ENCODE measurements around the gene GALK2.

GRCh38 chr15:49279521-49280456 lies 109.7 kb downstream of the GALK2 start:
- TF ChIP-seq MAFK (IDR thresholded peaks at IDR 0.05; ENCODE audit: partially characterized antibody) (no peak), ZC3H11A (IDR thresholded peaks at IDR 0.05) (no peak), MYC (IDR thresholded peaks at IDR 0.05; ENCODE audit: borderline replicate concordance, low read length) (no peak), MAZ (IDR thresholded peaks at IDR 0.05; ENCODE audit: borderline replicate concordance, low read depth, low read length) (no peak), SMC3 (IDR thresholded peaks at IDR 0.05) (no peak), MAX (IDR thresholded peaks at IDR 0.05) (no peak), ZSCAN20 (CRISPR knock-in tag; IDR thresholded peaks at IDR 0.05) (no peak)
- TF ChIP-seq, protein P1, sequence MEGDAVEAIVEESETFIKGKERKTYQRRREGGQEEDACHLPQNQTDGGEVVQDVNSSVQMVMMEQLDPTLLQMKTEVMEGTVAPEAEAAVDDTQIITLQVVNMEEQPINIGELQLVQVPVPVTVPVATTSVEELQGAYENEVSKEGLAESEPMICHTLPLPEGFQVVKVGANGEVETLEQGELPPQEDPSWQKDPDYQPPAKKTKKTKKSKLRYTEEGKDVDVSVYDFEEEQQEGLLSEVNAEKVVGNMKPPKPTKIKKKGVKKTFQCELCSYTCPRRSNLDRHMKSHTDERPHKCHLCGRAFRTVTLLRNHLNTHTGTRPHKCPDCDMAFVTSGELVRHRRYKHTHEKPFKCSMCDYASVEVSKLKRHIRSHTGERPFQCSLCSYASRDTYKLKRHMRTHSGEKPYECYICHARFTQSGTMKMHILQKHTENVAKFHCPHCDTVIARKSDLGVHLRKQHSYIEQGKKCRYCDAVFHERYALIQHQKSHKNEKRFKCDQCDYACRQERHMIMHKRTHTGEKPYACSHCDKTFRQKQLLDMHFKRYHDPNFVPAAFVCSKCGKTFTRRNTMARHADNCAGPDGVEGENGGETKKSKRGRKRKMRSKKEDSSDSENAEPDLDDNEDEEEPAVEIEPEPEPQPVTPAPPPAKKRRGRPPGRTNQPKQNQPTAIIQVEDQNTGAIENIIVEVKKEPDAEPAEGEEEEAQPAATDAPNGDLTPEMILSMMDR (IDR thresholded peaks at IDR 0.05), result no peak
- TF ChIP-seq, protein P2, sequence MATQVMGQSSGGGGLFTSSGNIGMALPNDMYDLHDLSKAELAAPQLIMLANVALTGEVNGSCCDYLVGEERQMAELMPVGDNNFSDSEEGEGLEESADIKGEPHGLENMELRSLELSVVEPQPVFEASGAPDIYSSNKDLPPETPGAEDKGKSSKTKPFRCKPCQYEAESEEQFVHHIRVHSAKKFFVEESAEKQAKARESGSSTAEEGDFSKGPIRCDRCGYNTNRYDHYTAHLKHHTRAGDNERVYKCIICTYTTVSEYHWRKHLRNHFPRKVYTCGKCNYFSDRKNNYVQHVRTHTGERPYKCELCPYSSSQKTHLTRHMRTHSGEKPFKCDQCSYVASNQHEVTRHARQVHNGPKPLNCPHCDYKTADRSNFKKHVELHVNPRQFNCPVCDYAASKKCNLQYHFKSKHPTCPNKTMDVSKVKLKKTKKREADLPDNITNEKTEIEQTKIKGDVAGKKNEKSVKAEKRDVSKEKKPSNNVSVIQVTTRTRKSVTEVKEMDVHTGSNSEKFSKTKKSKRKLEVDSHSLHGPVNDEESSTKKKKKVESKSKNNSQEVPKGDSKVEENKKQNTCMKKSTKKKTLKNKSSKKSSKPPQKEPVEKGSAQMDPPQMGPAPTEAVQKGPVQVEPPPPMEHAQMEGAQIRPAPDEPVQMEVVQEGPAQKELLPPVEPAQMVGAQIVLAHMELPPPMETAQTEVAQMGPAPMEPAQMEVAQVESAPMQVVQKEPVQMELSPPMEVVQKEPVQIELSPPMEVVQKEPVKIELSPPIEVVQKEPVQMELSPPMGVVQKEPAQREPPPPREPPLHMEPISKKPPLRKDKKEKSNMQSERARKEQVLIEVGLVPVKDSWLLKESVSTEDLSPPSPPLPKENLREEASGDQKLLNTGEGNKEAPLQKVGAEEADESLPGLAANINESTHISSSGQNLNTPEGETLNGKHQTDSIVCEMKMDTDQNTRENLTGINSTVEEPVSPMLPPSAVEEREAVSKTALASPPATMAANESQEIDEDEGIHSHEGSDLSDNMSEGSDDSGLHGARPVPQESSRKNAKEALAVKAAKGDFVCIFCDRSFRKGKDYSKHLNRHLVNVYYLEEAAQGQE (IDR thresholded peaks at IDR 0.05), result no peak
